NCI-H2227 treated with DMSO at 0.1 percent for 48 hours (cell line): ENCODE results near the gene ITPR3.

Source experiments
- DNase-seq: peaks from one replicate; lab custom pipeline; 2025; lab: John Stamatoyannopoulos, UW

The ITPR3 gene

DNA sequence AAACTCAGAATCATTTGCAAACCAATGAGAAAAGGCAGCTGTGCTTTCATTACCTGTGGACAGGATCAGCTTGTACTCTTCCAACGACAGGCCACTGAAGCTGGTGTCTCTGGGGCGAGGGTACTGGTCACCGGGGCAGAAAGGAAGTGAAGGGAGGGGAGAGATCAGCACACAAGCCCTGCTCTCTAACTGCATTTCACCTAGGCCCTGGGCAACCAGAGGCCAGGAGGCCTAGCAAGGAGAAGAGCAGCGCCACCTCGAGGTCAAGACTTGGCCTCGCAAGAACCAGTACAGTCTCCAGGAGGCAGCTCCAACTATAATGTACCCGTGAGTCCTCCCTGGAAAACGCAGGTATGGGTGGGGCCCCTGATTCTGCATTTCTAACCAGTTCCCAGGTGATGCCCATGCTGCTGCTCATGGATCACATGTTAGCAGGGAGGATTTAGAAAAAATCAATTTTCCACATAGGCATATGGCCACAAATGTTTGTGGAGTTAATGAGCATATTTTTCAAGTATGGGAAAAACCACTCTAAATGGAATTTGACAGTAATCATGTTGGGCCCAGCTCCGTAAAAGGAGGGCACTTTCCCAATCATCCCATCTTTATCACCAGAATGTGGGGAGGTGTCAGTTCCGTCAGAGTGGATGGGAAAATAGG lies 79.4 kb downstream of the ITPR3 start:
- peak; percentile 29 for DNase-seq

DNA sequence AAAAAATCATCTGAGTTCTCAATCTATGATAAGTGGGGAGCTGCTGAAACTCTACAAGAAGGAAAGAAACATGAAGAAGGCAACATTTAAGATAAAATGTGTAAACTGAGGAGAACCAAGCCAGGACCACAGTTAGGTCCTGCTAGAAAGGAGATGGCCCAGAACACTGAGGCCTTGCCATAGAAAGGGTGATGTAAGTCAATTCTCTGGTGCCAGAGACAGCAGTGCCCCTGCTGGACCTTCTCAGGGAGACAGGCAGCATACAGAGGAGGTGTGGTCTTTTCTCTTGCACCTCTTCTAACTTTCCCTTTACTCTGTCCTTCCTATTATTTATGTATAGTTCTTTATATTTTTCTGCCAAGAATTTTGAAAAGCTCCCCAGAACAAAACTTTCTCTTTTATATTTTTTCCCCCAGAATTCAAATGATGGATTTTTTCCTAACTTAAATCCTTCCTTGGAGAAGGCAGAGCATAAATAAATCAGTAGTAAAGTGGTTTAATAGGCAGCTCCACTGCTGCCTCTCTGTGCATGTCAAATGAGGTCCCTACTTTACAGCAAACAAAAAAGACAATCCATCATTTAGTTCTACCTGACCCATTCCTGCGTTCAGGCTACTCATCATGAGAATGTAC lies 81.3 kb downstream of the ITPR3 start:
- peak; percentile 14 for DNase-seq

DNA sequence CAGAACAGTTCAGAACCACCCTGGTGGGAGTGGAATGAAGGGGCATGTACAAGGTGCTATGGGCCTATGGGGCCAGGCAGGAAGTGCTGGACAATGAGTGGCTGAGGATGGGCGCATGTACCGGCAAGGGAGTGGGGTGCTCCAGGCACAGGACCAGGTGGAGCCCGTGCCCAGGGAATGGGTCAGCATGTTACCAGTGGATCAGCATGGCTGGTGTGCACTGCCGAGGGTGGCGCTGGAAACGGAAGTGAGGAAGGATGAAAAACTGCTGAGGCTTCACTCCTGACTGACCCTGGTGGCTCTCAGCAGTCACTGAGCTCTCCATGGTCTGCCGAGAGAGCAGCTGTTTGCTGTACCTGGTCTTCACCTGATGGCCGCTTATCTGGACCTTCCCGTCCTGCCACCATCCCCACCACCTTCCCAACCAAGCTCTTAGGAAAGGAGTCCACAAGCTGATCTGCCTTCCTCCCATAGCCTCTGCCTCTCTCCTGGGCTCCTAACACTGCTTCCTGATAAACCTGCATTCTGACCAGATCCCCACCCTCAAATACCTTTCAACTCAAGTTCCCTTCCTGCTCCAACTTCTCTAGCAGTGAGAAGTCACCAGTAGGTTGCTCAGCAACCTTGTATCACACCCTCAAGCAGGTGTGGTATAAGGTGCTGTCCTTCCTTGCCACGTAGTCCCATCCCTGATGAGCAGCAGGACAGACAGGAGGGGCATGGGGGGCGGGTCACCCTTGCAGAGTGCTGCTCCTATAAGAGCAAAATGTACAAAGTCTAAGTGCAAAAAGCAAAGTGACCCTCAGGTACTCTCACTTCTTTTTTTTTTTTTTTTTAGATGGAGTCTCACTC lies 83.3 kb downstream of the ITPR3 start:
- no peak for DNase-seq

DNA sequence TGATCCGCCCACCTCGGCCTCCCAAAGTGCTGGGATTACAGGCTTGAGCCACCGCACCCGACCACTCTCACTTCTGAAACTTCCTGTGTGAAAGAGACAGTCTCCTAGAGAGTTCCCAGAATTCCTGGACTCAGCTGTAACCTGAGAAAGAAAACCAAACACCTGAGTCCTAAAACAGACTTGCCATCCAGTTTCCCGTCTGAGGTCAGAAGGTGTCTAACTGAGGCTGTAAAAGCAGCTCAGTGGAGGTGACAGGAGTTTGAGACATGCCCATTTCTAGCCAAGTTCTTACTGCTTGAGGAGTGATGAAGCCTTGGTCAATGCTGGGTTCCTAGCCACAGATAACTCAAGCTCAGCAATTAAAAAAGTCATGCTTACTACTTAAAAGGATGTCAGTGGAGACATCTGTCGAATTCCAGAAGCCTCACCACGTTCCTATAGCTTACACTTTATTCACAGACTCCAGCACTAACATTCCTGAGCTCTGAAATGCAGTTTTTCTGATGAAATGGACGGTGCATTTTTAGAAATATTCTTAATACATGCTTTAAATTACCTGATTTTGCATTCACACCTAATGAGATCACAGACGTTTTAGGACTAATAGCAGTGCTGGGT lies 84.3 kb downstream of the ITPR3 start:
- no peak for DNase-seq

DNA sequence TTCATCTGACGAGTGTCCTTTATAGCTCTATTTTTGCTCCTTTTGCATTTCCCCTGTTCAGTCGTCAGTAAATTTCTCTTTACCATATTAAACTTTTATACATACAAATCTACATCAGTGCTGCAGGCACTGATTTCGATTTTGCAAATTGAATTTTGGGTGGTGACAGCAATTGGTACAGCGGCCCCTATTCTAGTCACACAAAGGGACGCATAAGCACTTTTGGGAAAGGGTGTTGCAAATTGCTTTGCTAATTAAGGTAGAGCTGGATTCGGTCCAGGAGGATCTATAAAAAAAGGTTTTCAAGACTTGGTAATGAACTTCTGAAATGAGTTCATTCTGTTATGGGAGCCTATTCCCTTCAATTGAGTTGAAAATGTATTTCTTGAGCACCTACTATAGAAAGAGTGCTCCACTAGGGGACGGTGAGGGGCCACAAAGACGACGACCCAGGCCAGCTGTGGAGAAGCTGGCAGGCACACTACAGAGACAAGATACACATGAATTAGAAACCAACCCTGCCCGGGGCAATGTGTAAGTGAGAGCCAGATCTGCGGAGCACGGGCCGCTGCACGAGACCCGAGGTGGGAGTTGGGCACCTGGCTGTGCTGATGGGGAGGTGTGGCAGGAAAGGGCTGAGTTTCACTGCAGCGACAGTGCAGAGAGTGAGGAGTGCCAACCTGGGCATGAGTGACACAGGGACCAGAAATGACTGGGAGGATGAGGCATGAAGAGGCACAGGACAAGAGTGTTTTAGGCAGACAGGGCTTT lies 85.0 kb downstream of the ITPR3 start:
- no peak for DNase-seq

DNA sequence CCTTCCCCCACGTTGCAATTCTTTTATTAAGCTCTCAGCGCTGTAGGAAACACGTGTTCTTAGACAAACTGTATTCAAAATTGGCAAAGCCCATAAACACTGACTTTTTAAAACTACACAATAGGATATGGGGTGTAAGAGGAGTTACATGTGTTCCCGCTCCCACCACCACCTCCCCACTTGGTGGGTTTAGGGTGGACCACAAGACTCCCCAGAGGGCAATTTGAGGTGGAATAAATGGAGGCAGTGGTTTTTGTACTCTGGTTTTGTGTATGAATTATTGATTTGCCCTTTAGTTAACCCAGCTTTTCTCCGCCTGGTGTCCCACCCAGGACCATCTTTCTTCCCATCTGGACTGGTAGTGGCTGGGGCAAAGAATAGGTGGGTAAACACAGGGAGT lies 86.6 kb downstream of the ITPR3 start:
- DNase-seq, result no peak

DNA sequence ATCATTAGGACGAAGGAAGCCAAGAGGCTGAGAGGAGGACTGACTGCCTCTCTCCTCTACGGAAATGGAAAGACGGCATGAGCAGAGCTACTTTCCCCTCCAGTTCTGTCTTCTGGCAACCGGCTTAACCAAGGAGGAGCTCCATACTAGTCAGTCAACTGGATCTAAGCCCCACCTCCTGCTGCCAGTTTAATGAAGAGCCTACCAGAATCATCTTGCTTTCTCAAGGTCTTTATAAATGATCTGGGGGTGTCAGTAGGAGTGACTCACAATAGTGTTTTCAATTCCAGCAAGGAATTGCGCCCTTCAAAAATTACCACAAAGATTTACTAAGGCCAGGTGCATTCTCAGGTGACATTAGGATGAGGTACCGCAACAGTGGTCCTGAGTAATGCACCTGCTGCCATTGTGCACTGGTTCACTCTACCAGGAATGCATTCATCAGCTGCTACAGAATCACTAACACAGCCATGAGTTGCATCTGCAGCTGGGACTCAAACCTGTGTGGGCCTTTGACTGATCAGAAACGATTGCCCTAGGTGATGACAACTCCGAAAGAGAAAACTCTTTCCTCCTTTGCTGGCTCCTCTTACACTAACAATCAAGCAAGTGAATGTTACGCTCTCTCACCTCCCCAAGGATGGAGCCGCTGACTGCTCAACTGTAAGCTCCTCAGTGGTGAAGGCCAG lies 87.5 kb downstream of the ITPR3 start:
- no peak for DNase-seq

DNA sequence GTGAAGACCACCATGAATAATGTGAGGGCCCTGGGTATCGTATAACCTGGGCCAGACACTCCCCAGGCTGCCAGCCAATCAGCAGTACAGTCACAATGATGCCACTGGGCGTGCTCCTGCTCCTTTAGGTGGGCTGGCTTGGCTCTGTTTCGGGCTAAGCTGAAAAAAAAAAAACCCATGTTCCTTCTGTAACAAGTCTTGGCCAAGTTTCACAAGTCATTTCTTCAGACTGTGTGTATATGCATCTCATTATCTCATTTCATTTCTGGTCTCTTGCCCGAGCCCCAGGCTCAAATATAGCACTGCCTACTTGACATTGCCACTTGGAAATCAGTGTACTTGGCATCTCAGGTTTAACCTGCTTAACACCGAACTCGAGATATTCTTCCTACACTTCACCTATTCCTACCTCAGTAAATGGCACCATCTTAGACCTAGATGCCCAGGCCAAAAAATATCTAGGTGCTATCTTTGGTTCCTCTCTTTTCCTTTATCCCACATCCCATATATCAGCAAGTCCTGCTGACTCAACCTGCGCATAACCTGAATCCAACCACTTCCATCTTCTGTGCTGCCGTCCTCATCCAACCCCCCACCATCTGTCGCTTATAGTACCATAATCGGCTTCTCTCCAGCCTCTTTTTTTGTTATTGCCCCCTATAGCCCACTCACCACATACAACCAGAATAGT lies 88.6 kb downstream of the ITPR3 start:
- DNase-seq, result no peak

DNA sequence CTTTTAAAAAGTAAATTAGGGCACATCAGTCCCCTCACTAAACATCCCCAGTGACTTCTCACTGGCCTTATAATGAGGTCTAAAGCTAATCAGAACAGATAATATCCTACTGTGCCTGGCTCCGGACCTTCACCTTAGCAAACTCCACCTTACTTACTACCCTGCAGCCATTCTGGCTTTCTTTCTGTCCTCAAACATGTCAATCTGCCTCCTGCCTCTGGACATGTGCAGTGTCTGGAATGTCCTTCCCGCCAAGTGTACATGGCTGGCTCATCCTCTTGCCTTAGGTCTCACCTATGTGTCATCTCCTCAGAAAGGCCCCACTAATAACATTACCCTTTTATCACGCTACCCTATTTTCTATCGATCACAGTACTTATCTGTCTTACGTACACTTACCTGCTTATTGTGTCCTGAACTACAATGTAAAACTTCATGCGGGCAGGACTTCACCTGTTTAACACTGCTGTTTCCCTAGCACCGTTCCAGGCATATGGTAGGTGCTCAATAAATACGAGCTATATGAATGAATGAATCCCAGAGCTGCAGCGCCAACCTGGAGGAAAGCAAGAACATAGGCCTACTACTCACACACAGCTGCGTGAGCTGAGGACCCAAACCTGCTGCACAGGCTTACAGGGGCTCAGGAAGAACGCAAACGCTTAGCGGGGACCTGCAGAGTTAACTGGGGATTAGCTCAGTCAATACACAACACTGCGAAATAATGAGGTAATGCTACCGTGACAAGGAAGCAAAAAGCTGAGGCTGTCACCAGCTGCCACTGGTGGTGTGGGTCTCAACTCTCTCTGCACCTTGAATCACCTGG lies 89.4 kb downstream of the ITPR3 start:
- no peak for DNase-seq

DNA sequence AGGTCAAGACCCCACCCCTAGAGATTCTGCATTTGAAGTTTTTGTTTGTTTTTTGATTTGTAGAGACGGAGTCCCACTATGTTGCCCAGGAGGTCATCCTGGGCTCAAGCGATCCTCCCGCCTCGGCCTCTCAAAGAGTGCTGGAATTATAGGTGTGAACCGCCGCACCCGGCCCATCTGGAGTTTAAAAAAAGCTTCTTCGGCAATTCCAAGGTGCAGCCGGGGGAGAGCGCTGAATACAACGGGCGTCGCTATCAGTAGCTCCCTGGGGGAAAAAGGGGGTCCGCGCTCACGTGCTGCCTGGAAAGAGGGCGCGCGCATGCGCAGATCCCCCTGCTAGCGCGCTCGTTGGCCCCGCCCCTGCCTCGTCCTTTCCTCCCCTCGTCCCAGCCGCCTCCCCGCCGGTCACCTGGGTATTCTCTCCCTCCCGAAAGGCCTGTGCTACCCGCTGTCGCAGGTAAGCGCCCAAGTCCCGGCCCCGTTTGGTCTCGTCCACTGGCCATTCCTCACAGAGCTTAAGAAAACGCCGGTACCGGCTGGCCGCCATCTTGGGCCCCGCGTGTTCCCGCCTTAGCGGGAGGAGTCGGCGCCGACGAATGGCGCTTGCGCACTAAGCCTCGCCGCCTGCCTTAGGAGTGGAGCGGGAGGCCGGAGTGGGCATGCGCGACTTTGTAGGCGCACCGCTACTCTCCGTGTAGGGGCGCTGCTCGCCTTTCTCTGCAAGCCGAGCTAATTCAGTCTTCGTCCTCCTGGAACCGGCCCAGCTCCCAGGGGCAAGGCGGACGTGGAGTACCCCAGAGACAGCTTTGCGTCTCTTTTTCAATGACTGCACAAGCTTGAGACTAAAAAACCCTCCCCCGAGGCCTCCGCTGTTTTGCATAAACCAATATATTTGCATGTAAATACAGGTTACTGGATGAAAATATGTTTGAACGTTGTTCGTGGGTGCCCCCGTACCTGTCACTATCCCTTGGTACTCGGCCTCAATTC lies 90.3 kb downstream of the ITPR3 start, which contains the start of gene UQCC2:
Gene UQCC2, minus strand, starts transcription at position 561 of the 990 bp plus-strand sequence. Its CDS starts 14 bp downstream, at position 547.
- DNase-seq, result peak; percentile 94

DNA sequence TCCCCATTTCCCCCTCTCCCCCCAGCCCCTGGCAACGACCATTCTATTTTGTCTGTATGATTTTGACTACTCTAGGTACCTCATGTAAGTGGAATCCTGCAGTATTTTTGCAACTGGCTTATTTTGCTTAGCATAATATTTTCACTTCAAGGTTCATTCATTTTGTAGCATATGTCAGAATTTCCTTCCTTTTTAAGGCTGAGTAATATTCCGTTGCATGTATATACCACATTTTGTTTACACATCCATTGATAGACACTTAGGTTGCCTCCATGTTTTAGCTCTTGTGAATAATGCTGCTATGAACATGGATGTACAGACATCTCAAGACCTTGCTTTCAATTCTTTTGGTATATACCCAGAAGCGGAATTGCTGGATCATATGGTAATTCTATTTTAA lies 91.8 kb downstream of the ITPR3 start:
- no peak for DNase-seq

DNA sequence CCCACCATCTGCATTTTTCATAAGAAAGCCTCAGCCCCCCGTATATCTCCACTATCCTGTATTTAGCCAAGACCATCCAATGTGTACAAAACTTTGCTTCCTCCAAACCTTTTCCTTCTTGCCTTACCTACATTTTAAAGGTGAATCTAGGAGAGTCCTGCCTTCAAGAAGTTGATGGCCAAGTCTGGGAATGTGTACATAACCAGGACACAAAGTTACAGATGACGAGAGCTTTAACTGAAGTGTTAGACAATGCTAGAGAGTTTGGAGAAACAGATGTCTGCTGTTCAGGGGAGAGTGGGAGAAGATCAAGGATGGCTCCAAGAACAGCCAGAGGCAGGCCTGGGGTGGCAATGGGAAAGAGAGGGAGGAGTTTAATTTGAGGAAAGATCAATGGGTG lies 92.7 kb downstream of the ITPR3 start:
- no peak for DNase-seq

DNA sequence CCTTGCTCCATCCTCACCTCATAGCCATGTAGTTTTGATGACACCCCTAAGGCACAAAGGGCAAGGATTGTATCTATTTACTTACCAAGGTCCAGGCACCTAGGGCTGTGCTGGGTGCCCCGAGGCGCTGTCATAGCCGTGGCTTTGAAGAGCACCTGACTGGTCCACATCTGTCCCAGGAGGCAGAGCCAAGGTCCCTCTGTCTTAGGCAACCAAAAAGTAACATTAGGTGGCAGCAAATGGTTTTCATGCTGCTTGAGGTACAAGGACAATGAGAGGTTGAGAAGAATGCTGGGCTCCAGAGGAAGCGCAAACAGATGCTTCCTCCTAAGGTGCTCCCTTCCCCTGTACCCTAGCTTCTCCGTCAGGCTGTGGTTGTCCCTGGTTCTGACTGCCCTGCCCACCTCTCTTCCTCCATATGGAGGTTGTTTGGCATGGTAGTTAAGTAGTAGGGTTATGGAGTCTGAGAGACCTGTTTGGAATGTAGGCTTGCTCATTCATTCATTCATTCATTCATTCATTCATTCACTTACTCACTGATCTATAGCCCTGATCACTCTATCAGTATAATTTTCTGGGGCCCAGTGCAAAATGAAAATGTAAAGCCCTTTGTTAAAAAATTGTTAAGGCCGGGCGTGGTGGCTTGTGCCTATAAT lies 93.4 kb downstream of the ITPR3 start:
- DNase-seq, result no peak

DNA sequence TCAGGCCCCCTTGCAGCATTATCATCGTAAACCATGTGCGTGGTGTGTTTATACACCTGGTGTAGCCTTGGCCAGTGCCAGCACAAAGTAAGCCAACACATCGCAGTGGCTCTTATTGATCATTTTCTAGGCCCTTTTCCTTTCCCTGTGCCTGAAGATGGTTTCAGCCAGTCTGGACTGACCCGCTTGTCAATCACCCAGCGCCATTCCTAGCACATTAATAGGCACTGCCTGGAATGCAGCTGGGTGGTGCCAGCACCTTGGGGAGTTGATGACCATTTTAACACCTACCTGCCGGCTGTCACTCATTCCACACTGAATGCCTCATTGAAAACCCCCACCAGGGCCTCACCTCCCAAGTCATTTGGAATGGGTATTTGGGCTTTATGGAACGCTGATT lies 95.3 kb downstream of the ITPR3 start:
- DNase-seq, result no peak

DNA sequence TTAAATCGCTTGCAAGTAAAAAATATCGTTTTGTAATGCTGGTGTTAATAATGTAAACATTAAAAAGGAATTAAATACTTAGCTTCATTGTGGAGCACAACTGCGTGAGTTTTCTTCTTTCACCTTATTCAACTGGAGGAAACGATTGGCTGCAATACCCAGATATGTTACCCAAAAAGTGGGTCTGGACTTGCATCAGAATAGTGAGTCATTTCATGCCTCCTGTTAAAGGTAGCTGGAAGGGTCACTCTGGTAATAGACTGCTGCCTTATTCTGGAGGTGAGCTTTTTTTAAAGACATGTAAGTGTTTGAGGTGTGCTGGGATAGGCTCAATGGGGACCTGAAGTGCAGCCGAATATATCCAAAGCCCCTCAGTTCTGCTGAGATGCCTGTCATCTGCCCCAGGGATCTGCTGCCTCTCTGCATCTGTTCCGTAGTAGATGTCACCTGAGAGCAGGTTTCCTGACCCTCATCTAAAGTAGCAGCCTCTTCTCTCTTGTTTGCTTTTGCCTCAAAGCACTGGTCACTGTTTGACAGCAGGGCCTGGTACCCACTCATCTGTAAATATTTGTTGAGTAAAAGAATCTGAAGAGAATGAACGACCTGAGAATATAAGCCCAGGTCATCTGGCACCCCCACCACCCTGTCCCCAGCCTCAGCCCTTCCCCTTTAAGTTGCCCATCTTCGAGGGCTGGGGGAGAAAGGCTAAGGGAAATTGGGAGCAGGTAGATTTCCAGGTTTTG lies 95.9 kb downstream of the ITPR3 start:
- DNase-seq, result no peak

DNA sequence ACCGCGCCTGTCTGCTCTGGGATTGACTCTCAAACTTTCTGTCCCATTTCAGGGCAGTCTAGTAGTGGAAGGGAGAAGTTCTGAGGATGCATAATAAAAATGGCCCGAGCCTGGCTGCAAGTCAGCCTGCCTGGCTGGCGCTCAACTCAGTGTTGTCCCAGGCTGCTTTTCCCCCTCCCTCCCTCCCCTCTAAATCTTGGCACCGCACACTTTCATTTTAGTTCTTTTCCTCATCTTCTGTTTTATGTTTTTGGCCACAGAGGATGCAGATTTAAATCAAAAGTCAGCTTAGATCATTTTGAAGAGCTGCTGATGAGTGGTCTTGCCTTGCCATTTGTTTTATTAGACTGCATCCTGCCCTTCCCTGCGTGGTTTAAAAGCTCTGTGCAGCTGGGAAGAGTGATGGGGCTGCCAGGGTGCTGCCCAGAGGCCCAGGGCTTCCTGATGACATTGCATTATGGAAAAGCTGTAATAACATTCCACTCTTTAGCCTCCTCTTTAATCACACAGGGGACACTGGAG lies 96.9 kb downstream of the ITPR3 start:
- DNase-seq, result no peak

DNA sequence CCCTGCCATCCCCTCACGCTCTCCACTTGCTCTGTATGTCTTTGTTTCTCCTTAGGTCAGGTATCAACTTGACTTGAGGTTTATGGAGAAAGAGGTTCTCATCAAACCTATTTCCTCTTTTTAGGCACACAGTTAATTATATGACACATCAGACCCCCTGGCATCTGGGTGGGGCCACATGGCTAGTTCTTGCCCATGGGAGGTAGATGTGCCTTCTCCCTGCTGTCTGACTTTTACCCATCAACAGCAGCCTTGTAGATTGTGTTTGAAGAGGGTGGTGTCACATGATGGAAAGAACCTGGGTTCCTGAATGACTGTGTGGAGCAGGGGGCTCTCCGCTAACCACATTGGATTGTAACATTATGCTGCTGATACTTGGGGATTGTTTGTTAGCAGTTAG lies 97.6 kb downstream of the ITPR3 start:
- DNase-seq, result no peak
